Measurements from ENCODE around the gene DNLZ. TPM values are rescaled to one million over a fixed set of nuclear protein-coding genes. Genes with fewer than 3 reads are reported as not detected.

The DNLZ gene
- total and polyA plus RNA-seq, 9 of the 15 experiments (the other 6 are each of a cell fraction or from before 2014, with no cell fraction given), result 0.17 to 44.6 (median 3.4) TPM

- Histone ChIP-seq H3K9me3 (replicated peaks; ENCODE audit: control insufficient read depth, insufficient read depth, low read depth, low read length) (no peaks in the 10 kb centered on the region), H3K27ac (ENCODE audit: extremely low read depth, low read depth, low read length) (no peak overlapping the region), H2AFZ (ENCODE audit: low read depth, low read length) (no peak overlapping the region), H3K4me1 (replicated peaks in 1 of 2; ENCODE audit: control insufficient read depth in 2 of 2, insufficient read depth in 2 of 2, low read length in 2 of 2) (peaks cover 15 to 89% of the 10 kb centered on the region in 2 experiments), H3K27me3 (ENCODE audit: control insufficient read depth in 2 of 2, insufficient read depth in 2 of 2, low read length in 2 of 2) (no peaks in the 10 kb centered on the region), H4K20me1 (replicated peaks; ENCODE audit: control insufficient read depth, insufficient read depth, low read length) (no peaks in the 10 kb centered on the region), H3K9ac (ENCODE audit: insufficient read depth in 1 of 2, low read depth in 2 of 2, low read length in 2 of 2) (peak overlapping the region in 1 of 2 experiments; percentile 68; a peak in 2 of 4 replicates), H3K9me1 (ENCODE audit: control insufficient read depth, insufficient read depth, low read length) (no peaks in the 10 kb centered on the region), H3K4me2 (ENCODE audit: insufficient read depth, low read length) (no peak overlapping the region), H3K36me3 (ENCODE audit: control insufficient read depth, insufficient read depth, low read length) (peaks cover 63% of the 10 kb centered on the region; the same call in 2 of the 3 replicates), H3K4me3 (no peak overlapping the region), H3K79me2 (ENCODE audit: control insufficient read depth, insufficient read depth, low read length) (peaks cover 10% of the 10 kb centered on the region)
- WGBS (ENCODE audit: insufficient coverage, low coverage, missing lambda C conversion rate), result 86% methylated on average over 27 of the region's 45 CpGs
- in situ Hi-C loops (cut with MboI) (no loop called here), intact Hi-C loops (cut with micrococcal nuclease) (no loop called here)
- BruUV-seq (replicated peaks), result no TSS peak
- ChIA-PET CTCF (ENCODE audit: low intra/inter-chr PET ratio) (no interaction called here), POLR2A (interaction anchor here (0.6 to 1.2 kb wide), 5 partner anchors 9 to 200 kb away, joined by 3 to 8 read pairs (median 3); no protein-coding TSS in a partner anchor)
- no peak for DNase-seq (ENCODE audit: extremely low read depth in 1 of 4, low spot score in 3 of 4)
- no peak for ATAC-seq
- no peak for FAIRE-seq
- TF ChIP-seq STAG1 (CRISPR knock-in tag; IDR thresholded peaks at IDR 0.05; ENCODE audit: borderline replicate concordance), result no peak
- TF ChIP-seq PURB (CRISPR knock-in tag; IDR thresholded peaks at IDR 0.05; ENCODE audit: low read depth), result no peak
- TF ChIP-seq RBFOX2 (IDR thresholded peaks at IDR 0.05; ENCODE audit: low read depth, low read length), result peak; percentile 68
- TF ChIP-seq ATF1 (CRISPR knock-in tag; IDR thresholded peaks at IDR 0.05), result no peak
- TF ChIP-seq ATF1 (tag; IDR thresholded peaks at IDR 0.05), result no peak
- peak; percentile 75 for TF ChIP-seq POLR2G (IDR thresholded peaks at IDR 0.05; ENCODE audit: low read depth, low read length)
- TF ChIP-seq HMG20B (CRISPR knock-in tag; IDR thresholded peaks at IDR 0.05), result no peak
- TF ChIP-seq REST (IDR thresholded peaks at IDR 0.05; ENCODE audit: borderline replicate concordance), result no peak
- no peak for TF ChIP-seq REST (CRISPR knock-in tag; IDR thresholded peaks at IDR 0.05; ENCODE audit: low read depth)
- TF ChIP-seq ZNF592 (IDR thresholded peaks at IDR 0.05), result no peak
Measured at GRCh38 chr9:136367296-136368145, 4.0 kb upstream of the DNLZ start.

Data from K562 (cell line).